Stimulated activated CD8-positive, alpha-beta memory T cell treated with anti-CD3 and anti-CD28 coated beads, Interleukin-15, amount 100 ng/mL, for 4 hours (primary cell): ENCODE measurements around the gene SLC29A3.
"Not testable (repeated sequence)": the region's sequence is repeated elsewhere in the genome, so short reads cannot be mapped to it uniquely, and the experiment has no call there.

ENCODE experiments used
- DNase-seq, 2 donors: peaks; one replicate each; pipeline ENCODE4 v3.0.0-alpha.2; 2020; ENCODE audit warnings: low read depth in 2 of 2

Gene SLC29A3

GRCh38 chr10:71283876-71284275 is 35.2 kb upstream of the SLC29A3 start:
- no peak for DNase-seq

- no peak for DNase-seq
Observed at GRCh38 chr10:71284544-71285179, 34.4 kb upstream of the SLC29A3 start.

GRCh38 chr10:71285180-71285545 is 33.9 kb upstream of the SLC29A3 start:
- no peak for DNase-seq

- DNase-seq: no peak
Observed at GRCh38 chr10:71285986-71286385, 33.1 kb upstream of the SLC29A3 start.

GRCh38 chr10:71286521-71287294 is 32.4 kb upstream of the SLC29A3 start:
- DNase-seq: no peak

GRCh38 chr10:71287456-71287855 is 31.6 kb upstream of the SLC29A3 start:
- DNase-seq: no peak

- DNase-seq: no peak
Observed at GRCh38 chr10:71288461-71288860, 30.6 kb upstream of the SLC29A3 start.

GRCh38 chr10:71289421-71290130 is 29.5 kb upstream of the SLC29A3 start:
- no peak for DNase-seq

GRCh38 chr10:71290331-71290730 is 28.7 kb upstream of the SLC29A3 start:
- DNase-seq: no peak

GRCh38 chr10:71290806-71291527 is 28.1 kb upstream of the SLC29A3 start:
- no peak for DNase-seq

- no peak for DNase-seq
Observed at GRCh38 chr10:71291528-71291900, 27.5 kb upstream of the SLC29A3 start.

- no peak for DNase-seq
Observed at GRCh38 chr10:71292624-71293445, 26.2 kb upstream of the SLC29A3 start.

- no peak for DNase-seq
Observed at GRCh38 chr10:71293446-71294084, 25.5 kb upstream of the SLC29A3 start.

GRCh38 chr10:71294091-71294561 is 24.9 kb upstream of the SLC29A3 start:
- DNase-seq: no peak

GRCh38 chr10:71294856-71295255 is 24.2 kb upstream of the SLC29A3 start:
- DNase-seq: no peak

GRCh38 chr10:71295641-71296040 is 23.4 kb upstream of the SLC29A3 start:
- no peak for DNase-seq

GRCh38 chr10:71296086-71296485 is 23.0 kb upstream of the SLC29A3 start:
- no peak for DNase-seq

GRCh38 chr10:71296811-71297210 is 22.2 kb upstream of the SLC29A3 start:
- not testable (repeated sequence) for DNase-seq

- no peak for DNase-seq
Observed at GRCh38 chr10:71297343-71297742, 21.7 kb upstream of the SLC29A3 start.

GRCh38 chr10:71299071-71299785 is 19.8 kb upstream of the SLC29A3 start:
- no peak for DNase-seq
